T-cell (primary cell): Measurements from ENCODE around the gene CD1D. TPM values are rescaled to one million over a fixed set of nuclear protein-coding genes. Genes with fewer than 3 reads are reported as not detected.

ENCODE experiments used
- total RNA-seq, 35 experiments: library from RNA in 6 of 35; stranded (reverse) in 6 of 35; fragments of 120-200 nt in 1 of 35; gene quantifications; one replicate each; pipeline versions ENCODE4 v1.2.1 to v1.2.4 and lab custom pipeline; 2013 to 2026

Gene CD1D
- total RNA-seq, 5 donors from 2014 or later (not counting 1 experiment from before 2014, with no cell fraction given), result 0.10 to 0.22 (median 0.20) TPM; not detected in 2

Other genes with a start within 250 kb of the CD1D start
- under 1 TPM in 3 of 5 donors, not detected in 2; 0.16 to 0.20 (median 0.19) TPM for gene KIRREL1, start 187.2 kb upstream of the CD1D start, total RNA-seq
- under 1 TPM in 1 of 5 donors, not detected in 4; 0.16 TPM for gene CD1A, start 73.5 kb downstream of the CD1D start, total RNA-seq
- 1 to 10 TPM in 2 of 5 donors, under 1 TPM in 3; 0.26 to 1.4 (median 0.70) TPM for gene CD1C, start 109.0 kb downstream of the CD1D start, total RNA-seq
- not detected for gene CD1B, start 150.6 kb downstream of the CD1D start, total RNA-seq
- not detected for gene CD1E, start 173.0 kb downstream of the CD1D start, total RNA-seq
- gene OR10T2, start 218.6 kb downstream of the CD1D start, total RNA-seq, result not detected
- not detected for gene OR10K2, start 245.3 kb downstream of the CD1D start, total RNA-seq